Thyroid gland (tissue), 4 donors: ENCODE data around the gene PLAC8.

ENCODE experiments used
- POLR2A ChIP-seq, 2 donors: fragments of 450-650 bp; IDR thresholded peaks; one replicate each; pipeline ENCODE4 v1.6.1; 2017; ENCODE audit warnings: antibody characterized with exemption in 2 of 2, mild to moderate bottlenecking in 2 of 2, moderate library complexity in 1 of 2
- TF ChIP-seq, protein P1 (sequence below), 6 experiments: fragments of 200-600 bp in 3 of 6; fragments of 450-650 bp in 3 of 6; sonication (generic) in 3 of 6; IDR thresholded peaks; one replicate each; pipeline ENCODE4 v1.5.1; 2016 to 2019; ENCODE audit warnings: antibody characterized with exemption in 6 of 6, mild to moderate bottlenecking in 2 of 6, inconsistent platforms in 1 of 6, moderate library complexity in 1 of 6

DNA sequence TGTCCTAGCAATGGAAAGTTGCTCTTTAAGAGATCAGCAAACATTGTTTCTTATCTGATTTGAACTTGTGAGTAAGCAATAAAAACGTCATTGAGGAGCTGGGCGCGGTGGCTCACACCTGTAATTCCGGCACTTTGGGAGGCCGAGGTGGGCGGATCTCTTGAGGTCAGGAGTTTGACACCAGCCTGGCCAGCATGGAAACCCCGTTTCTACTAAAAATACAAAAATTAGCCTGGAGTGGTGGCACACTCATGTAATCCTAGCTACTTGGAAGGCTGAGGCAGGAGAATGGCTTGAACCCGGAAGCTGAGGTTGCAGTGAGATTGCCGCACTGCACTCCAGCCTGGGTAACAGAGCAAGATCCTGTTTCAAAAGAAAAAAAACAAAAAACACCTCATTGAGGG, 11.2 kb upstream of the PLAC8 start:
- TF ChIP-seq, protein P1, sequence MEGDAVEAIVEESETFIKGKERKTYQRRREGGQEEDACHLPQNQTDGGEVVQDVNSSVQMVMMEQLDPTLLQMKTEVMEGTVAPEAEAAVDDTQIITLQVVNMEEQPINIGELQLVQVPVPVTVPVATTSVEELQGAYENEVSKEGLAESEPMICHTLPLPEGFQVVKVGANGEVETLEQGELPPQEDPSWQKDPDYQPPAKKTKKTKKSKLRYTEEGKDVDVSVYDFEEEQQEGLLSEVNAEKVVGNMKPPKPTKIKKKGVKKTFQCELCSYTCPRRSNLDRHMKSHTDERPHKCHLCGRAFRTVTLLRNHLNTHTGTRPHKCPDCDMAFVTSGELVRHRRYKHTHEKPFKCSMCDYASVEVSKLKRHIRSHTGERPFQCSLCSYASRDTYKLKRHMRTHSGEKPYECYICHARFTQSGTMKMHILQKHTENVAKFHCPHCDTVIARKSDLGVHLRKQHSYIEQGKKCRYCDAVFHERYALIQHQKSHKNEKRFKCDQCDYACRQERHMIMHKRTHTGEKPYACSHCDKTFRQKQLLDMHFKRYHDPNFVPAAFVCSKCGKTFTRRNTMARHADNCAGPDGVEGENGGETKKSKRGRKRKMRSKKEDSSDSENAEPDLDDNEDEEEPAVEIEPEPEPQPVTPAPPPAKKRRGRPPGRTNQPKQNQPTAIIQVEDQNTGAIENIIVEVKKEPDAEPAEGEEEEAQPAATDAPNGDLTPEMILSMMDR (IDR thresholded peaks at IDR 0.05) = no peak
- TF ChIP-seq POLR2A (IDR thresholded peaks at IDR 0.05) = no peak
